Measurements from ENCODE around the gene DGKA. TPM values are rescaled to one million over a fixed set of nuclear protein-coding genes. Genes with fewer than 3 reads are reported as not detected.

Gene DGKA
- total RNA-seq, 1 experiment from 2014 or later: 58.3 TPM

- peak; percentile 61 for DNase-seq (ENCODE audit: low read depth, low spot score)
- peaks cover 18 to 30% of the 10 kb centered on the region in 2 experiments; a peak in 3 of 4 replicates for H3K36me3 ChIP-seq (ENCODE audit: control insufficient read depth in 1 of 2, insufficient read depth in 2 of 2, low read length in 2 of 2)
- H2AFZ ChIP-seq (ENCODE audit: low read depth, low read length, poor library complexity, severe bottlenecking): peak within 1 kb of the TSS; percentile 75
- H4K20me1 ChIP-seq (ENCODE audit: insufficient read depth): no peaks in the 10 kb centered on the region
- H3K4me1 ChIP-seq (ENCODE audit: control insufficient read depth in 1 of 2, insufficient read depth in 2 of 2, low read length in 2 of 2): peaks cover 11 to 22% of the 10 kb centered on the region in 2 experiments
- ChIA-PET CTCF (no interaction called here), POLR2A (interaction anchor here (0.6 kb wide), 1 partner anchor 21 kb away, joined by 7 read pairs; no protein-coding TSS in a partner anchor), RAD21 (ENCODE audit: low non-redundant PET in 1 of 2, low total read pairs in 2 of 2, uncharacterized antibody in 2 of 2, unreplicated experiment in 2 of 2) (no interaction called here)
- H3K4me2 ChIP-seq (ENCODE audit: low read length): peak within 1 kb of the TSS; percentile 79
- ATAC-seq: peak; percentile 97
- BruUV-seq (replicated peaks): TSS peak; percentile 78
- peak within 1 kb of the TSS; percentile 68 for H3K27ac ChIP-seq (ENCODE audit: low read depth, low read length)
- TF ChIP-seq TCF7L2 (IDR thresholded peaks at IDR 0.05; ENCODE audit: borderline replicate concordance, extremely low read depth, insufficient read depth, insufficient read length): peak; percentile 50
- TF ChIP-seq ATF3 (IDR thresholded peaks at IDR 0.05): no peak
- peak; percentile 41 for TF ChIP-seq SP1 (IDR thresholded peaks at IDR 0.05; ENCODE audit: low read depth)
- no peak for TF ChIP-seq JUND (IDR thresholded peaks at IDR 0.05)
- TF ChIP-seq POLR2AphosphoS5 (IDR thresholded peaks at IDR 0.05; ENCODE audit: low read depth, low read length): peak; percentile 71
- no peaks in the 10 kb centered on the region for H3K9me3 ChIP-seq (ENCODE audit: control insufficient read depth in 1 of 2, insufficient read depth in 1 of 2, low read depth in 1 of 2, low read length in 2 of 2)
- peak within 1 kb of the TSS; percentile 98 for H3K9ac ChIP-seq (ENCODE audit: low read length)
- no peaks in the 10 kb centered on the region for H3K27me3 ChIP-seq (ENCODE audit: insufficient read depth, low read length)
- intact Hi-C loops (cut with micrococcal nuclease): no loop called here
- peak within 1 kb of the TSS; percentile 84 to 98 for H3K4me3 ChIP-seq (replicated peaks in 1 of 2; ENCODE audit: low read depth in 1 of 2, low read length in 2 of 2)
- H3K79me2 ChIP-seq (ENCODE audit: insufficient read depth, low read length): peaks cover 29% of the 10 kb centered on the region
- H3K9me2 ChIP-seq (ENCODE audit: insufficient read depth): no peaks in the 10 kb centered on the region
Measured at GRCh38 chr12:55966408-55967281, 35.7 kb downstream of the DGKA start, which contains the start of gene CDK2. Gene CDK2, plus strand, starts transcription at chr12:55966830. Its CDS starts 179 bp downstream, at chr12:55967009.

- no peaks in the 10 kb centered on the region for H3K9me3 ChIP-seq (ENCODE audit: control insufficient read depth in 1 of 2, insufficient read depth in 1 of 2, low read depth in 1 of 2, low read length in 2 of 2)
- H3K9me2 ChIP-seq (ENCODE audit: insufficient read depth): no peaks in the 10 kb centered on the region
- no peak overlapping the region for H3K9ac ChIP-seq (ENCODE audit: low read length)
- peaks cover 18 to 33% of the 10 kb centered on the region in 2 experiments; a peak in 3 of 4 replicates for H3K36me3 ChIP-seq (ENCODE audit: control insufficient read depth in 1 of 2, insufficient read depth in 2 of 2, low read length in 2 of 2)
- POLR2A ChIA-PET: no interaction called here
- TF ChIP-seq ZFX (IDR thresholded peaks at IDR 0.05) (no peak), POLR2A (IDR thresholded peaks at IDR 0.05; ENCODE audit: borderline replicate concordance, extremely low read depth, insufficient read depth, insufficient read length) (no peak), REST (IDR thresholded peaks at IDR 0.05; ENCODE audit: low read depth) (no peak), SP1 (IDR thresholded peaks at IDR 0.05; ENCODE audit: low read depth) (no peak), ATF3 (IDR thresholded peaks at IDR 0.05) (no peak), POLR2AphosphoS5 (IDR thresholded peaks at IDR 0.05; ENCODE audit: low read depth, low read length) (no peak), EGR1 (IDR thresholded peaks at IDR 0.05; ENCODE audit: low read depth) (no peak), TCF7L2 (IDR thresholded peaks at IDR 0.05; ENCODE audit: borderline replicate concordance, extremely low read depth, insufficient read depth, insufficient read length) (no peak), YY1 (IDR thresholded peaks at IDR 0.05; ENCODE audit: extremely low read depth, insufficient replicate concordance, low read depth, low read length) (no peak), FOSL1 (IDR thresholded peaks at IDR 0.05; ENCODE audit: low read depth) (no peak), ZNF274 (IDR thresholded peaks at IDR 0.05; ENCODE audit: low read depth, low read length) (no peak)
- peaks cover 29% of the 10 kb centered on the region for H3K79me2 ChIP-seq (ENCODE audit: insufficient read depth, low read length)
- H3K4me2 ChIP-seq (ENCODE audit: low read length): no peak overlapping the region
- DNase-seq (ENCODE audit: low read depth, low spot score): no peak
- H2AFZ ChIP-seq (ENCODE audit: low read depth, low read length, poor library complexity, severe bottlenecking): no peak overlapping the region
- intact Hi-C loops (cut with micrococcal nuclease): no loop called here
- no TSS peak for BruUV-seq (replicated peaks)
- H3K27ac ChIP-seq (ENCODE audit: low read depth, low read length): no peak overlapping the region
- no peak for ATAC-seq
- H3K27me3 ChIP-seq (ENCODE audit: insufficient read depth, low read length): no peaks in the 10 kb centered on the region
- H4K20me1 ChIP-seq (ENCODE audit: insufficient read depth): no peaks in the 10 kb centered on the region
- H3K4me1 ChIP-seq (ENCODE audit: control insufficient read depth in 1 of 2, insufficient read depth in 2 of 2, low read length in 2 of 2): peaks cover 25 to 40% of the 10 kb centered on the region in 2 experiments
- RAD21 ChIA-PET (ENCODE audit: low non-redundant PET in 1 of 2, low total read pairs in 2 of 2, uncharacterized antibody in 2 of 2, unreplicated experiment in 2 of 2): no interaction called here
- CTCF ChIA-PET: no interaction called here
- no peak overlapping the region for H3K4me3 ChIP-seq (replicated peaks in 1 of 2; ENCODE audit: low read depth in 1 of 2, low read length in 2 of 2)
Measured at GRCh38 chr12:55969356-55969755, 38.4 kb downstream of the DGKA start.
